ENCODE measurements around the gene IER5.
"Not testable (repeated sequence)": the region's sequence is repeated elsewhere in the genome, so short reads cannot be mapped to it uniquely, and the experiment has no call there.

Gene IER5

DNA sequence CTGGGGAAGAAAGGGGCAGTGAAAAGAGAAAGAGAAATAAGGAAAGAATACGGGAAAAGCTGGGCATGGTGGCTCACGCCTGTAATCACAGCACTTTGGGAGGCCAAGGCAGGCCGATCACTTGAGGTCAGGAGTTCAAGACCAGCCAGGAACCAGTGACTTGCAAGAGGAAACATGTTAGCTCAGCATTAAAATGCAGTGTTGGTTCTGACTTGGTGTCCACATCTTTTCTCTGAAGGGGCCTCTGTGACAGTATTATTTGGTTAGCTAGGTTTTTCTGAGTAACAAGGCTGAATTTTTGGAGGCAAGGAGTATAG is 26.8 kb downstream of the IER5 start:
- DNase-seq (ENCODE audit: low read depth), result no peak
- TF ChIP-seq, protein P1, sequence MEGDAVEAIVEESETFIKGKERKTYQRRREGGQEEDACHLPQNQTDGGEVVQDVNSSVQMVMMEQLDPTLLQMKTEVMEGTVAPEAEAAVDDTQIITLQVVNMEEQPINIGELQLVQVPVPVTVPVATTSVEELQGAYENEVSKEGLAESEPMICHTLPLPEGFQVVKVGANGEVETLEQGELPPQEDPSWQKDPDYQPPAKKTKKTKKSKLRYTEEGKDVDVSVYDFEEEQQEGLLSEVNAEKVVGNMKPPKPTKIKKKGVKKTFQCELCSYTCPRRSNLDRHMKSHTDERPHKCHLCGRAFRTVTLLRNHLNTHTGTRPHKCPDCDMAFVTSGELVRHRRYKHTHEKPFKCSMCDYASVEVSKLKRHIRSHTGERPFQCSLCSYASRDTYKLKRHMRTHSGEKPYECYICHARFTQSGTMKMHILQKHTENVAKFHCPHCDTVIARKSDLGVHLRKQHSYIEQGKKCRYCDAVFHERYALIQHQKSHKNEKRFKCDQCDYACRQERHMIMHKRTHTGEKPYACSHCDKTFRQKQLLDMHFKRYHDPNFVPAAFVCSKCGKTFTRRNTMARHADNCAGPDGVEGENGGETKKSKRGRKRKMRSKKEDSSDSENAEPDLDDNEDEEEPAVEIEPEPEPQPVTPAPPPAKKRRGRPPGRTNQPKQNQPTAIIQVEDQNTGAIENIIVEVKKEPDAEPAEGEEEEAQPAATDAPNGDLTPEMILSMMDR (conservative IDR thresholded peaks at IDR 0.05; ENCODE audit: low read length), result no peak
- no peak overlapping the region for H3K4me3 ChIP-seq (ENCODE audit: low read length)

DNA sequence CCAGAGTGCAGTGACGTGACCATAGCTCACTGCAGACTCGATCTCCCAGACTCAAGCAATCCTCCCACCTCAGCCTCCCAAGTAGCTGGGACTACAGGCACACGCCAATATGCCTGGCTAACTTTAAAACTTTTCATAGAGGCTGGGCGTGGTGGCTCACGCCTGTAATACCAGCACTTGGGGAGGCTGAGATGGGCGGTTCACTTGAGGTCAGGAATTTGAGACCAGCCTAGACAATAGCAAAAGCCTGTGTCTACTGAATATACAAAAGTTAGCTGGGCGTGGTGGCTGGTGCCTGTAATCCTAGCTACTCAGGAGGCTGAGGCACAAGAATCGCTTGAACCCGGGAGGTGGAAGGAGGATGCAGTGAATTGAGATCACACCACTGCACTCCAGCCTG is 27.5 kb downstream of the IER5 start:
- not testable (repeated sequence) for DNase-seq (ENCODE audit: low read depth); H3K4me3 ChIP-seq (ENCODE audit: low read length)

DNA sequence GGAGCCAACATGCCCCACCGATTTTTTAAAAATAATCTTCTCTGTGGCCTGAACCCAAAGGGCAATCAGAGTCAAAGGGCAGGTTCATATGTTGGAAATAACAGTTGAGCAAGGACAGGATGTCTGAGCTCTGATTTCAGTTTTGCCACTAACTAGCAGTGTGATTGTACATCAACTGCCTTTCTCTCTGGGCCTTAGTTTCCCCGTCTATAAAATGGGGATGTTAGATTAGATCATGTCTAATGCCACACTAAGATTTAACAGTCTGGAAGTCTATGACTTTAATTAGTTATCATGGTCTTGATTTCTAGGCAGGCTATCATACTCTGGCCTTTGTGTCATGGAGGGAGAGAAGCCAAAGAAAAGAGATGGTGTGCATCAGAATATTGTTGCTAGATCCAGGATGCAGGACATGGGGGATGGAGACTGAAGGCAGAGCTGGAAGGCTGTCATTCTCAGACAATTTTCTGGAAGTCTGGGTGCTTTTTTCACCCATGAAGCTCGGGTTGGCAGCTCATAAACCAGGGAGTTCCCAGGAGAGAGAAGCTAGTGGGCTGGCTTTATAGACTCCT is 28.4 kb downstream of the IER5 start:
- H3K4me3 ChIP-seq (ENCODE audit: low read length), result no peak overlapping the region
- TF ChIP-seq, protein P1 (conservative IDR thresholded peaks at IDR 0.05; ENCODE audit: low read length), result no peak
- no peak for DNase-seq (ENCODE audit: low read depth)

DNA sequence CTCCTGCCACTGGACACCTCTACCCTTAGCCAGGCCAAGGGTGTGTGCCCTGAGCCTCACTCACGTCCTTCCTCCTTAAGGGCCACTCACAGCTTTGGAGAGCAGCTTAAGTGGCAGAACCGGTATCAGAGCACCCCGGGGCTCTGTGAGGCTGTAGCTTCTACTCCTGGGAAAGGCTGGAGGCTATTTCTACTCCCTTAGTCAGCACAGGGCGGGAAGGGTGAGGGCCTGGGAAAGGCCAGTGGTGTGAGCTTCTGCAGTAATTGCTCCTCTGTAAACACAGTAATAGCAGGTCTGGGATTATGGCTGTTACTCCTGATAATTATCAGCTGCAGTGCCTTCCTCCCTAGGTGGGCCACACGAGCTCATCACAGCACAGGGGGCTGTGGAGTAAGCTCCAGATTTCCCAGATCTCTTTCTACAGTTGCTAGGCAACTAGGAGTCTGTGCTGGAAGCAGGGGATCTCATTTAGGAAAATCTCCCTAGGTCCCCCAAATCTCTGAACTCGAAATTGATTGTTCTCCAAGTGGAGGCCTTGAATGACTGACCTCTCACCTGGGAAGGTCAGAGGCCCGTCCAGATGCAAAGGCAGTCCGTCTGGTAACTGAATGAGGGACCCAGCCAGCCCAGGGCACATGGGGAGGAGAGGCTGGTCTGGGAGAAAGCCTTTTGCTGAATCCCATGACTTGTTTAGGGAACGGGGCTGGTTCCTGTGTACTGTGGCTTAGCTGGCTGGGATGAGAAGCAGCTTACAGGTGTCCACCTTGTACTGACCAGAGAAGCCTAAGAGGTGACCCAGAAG is 29.3 kb downstream of the IER5 start:
- no peak for DNase-seq (ENCODE audit: low read depth)
- TF ChIP-seq, protein P1 (conservative IDR thresholded peaks at IDR 0.05; ENCODE audit: low read length), result no peak
- H3K4me3 ChIP-seq (ENCODE audit: low read length), result no peak overlapping the region

DNA sequence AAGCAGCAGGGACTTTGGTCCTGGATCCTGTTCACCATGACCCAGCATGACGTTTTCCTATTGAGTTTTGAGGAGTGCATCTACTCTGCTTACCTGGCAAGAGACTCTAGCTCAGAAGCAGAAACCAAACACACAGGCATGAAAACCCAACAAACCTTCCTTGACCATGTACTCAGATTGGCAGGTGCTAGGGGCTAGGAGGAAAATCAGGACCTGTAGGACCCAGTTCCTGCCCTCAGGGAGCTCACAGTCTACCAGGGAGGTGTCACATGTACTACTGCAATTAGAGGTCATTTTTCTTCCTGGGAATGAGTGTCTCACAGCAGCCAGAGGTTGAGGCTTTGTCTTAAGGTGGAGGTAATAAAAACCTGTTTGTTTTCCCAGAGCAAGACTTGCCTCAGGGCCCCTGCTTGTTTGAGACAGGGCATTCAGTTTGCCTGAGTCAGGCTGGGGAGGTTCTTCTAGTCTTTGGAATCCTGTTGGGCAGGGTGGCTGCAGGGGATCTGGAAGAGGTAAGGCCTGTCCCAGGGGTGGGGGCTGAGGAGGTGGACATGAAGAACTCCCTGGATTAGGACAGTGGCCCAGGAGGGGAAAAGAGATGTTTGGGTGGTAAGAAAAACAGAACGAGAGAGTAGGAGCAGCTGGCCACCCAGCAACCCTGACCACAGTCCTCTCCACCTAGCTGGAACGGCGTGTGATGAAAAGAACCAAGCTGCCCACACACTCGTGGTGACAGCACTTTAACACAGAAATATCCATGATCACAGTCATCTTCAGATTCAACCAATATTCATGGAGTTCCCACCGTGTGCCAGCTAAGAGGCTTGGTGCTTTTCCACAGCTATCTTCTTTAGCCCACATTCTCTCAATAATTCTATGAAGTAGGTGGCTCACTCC is 30.8 kb downstream of the IER5 start:
- no peak for DNase-seq (ENCODE audit: low read depth)
- TF ChIP-seq, protein P1 (conservative IDR thresholded peaks at IDR 0.05; ENCODE audit: low read length), result no peak
- no peak overlapping the region for H3K4me3 ChIP-seq (ENCODE audit: low read length)

DNA sequence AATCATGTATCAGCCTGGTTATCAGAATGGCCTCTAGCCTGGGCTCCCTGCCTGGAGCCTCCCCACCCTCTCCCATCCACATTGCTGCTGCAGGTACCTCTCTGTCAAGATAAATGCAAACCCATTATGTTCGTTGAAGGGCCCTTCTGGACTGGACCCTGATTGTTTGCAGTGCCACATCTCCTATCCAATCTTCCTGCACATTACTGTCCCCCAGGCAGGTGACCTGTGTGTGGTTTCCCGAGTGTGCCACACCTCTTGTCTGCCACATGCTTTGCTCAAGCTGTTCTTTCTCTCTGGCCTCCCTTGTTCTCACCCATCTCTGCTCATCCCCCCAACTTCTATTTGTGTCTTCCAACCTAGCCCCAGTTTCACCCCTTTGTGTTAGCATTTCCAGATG is 32.4 kb downstream of the IER5 start:
- no peak overlapping the region for H3K4me3 ChIP-seq (ENCODE audit: low read length)
- TF ChIP-seq, protein P1 (conservative IDR thresholded peaks at IDR 0.05; ENCODE audit: low read length), result no peak
- DNase-seq (ENCODE audit: low read depth), result no peak

DNA sequence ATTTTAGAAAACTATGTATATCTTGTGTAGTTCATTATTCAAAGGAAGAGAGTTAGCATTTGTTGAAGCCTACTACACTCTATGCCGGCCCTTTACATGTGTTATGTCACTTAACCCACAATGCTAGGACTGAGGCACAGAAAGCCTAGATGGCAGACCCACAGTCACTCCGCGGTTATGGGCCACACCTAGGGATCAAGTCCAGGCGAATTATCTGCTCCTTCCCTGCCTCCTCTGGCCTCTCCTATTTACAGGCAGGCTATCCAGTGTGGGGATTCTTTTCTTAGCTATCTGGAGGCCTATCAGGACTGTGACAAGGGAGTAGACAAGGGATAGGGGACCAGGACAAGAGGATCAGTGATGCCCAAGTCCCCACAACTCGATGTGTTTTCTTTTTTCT is 33.0 kb downstream of the IER5 start:
- H3K4me3 ChIP-seq (ENCODE audit: low read length), result no peak overlapping the region
- TF ChIP-seq, protein P1 (conservative IDR thresholded peaks at IDR 0.05; ENCODE audit: low read length), result no peak
- DNase-seq (ENCODE audit: low read depth), result no peak
